ENCODE measurements around the gene MINAR2.

Gene MINAR2, protein sequence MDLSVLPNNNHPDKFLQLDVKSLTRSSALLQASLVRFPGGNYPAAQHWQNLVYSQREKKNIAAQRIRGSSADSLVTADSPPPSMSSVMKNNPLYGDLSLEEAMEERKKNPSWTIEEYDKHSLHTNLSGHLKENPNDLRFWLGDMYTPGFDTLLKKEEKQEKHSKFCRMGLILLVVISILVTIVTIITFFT

DNA sequence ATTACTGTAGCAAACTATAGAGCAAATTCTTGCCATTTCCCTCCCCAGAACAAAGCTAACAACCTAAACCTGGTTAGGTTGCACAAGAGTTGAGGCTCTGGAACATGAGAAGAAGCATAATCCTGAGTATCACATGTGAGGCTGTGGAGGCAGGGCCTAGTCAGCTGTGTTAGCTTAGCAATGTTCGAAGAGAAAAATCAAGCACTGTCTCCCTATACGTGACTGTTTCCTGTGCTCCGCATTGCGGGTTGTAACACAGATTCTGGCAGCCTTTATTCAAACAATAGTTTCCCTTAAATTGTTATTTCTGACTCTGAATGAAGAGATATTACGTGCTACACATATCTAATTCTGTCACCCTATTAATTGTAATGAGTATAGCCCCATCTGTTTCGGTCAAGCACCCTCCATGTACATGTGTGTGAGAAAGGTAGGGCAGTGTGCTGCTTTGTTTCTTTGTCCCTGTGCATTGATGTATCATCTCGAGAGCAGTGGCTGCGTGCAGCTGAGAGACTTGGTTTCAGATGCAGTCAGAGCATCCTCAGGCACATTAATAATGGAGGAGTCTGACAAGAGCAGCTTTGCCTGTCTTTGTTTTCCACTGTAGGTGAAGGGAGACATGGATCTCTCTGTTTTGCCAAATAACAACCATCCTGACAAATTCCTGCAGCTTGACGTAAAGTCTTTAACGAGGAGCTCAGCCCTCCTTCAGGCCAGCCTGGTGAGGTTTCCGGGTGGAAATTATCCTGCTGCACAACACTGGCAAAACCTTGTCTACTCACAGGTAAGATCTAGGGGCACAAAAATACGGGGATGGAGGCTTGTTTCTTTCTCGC lies at the start of gene MINAR2:
MINAR2 (plus strand) TSS at position 523 of the 836 bp plus-strand sequence; CDS start at position 620, 97 bp downstream.
- no peak for DNase-seq (ENCODE audit: low read depth)

- DNase-seq (ENCODE audit: low read depth), result no peak
Observed at GRCh38 chr5:129698661-129699060, 49.2 kb upstream of the MINAR2 start.

DNA sequence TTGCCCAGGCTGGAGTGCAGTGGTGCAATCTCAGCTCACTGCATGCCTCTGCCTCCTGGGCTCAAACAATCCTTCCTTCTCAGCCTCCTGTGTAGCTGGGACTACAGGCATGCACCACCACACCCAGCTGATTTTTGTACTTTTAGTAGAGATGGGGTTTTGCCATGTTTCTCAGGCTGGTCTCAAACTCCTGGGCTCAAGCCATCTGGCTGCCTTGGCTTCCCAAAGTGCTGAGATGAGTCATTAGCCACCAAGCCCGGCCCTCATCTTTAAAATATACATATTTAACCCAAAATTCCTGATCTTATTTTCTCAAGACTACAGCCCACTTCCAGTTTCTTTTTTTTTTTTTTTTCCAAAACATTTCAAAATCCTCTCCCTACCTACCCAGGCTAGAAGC lies 31.7 kb upstream of the MINAR2 start:
- DNase-seq (ENCODE audit: low read depth), result no peak

DNA sequence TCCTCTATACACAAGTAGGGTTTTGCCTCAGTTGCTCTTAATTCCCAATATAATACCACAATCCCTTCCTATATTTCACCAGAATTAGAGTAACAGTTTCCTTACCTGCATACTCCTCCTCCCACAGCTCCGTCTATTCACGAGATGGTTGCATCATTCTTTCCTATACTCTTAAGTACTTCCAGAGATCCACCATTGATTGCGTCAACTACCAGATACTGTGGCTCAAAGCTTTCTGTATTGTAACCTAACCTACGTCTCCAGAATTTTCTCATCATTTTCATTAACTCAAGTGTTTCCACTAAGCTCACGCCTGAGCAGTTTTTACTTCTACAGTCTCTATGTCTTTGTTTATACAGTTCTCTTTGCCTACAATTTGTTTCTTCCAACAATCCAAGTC lies 31.2 kb upstream of the MINAR2 start:
- no peak for DNase-seq (ENCODE audit: low read depth)

- DNase-seq (ENCODE audit: low read depth), result no peak
Observed at GRCh38 chr5:129717751-129718310, 30.1 kb upstream of the MINAR2 start.

GRCh38 chr5:129718471-129719090 lies 29.3 kb upstream of the MINAR2 start:
- no peak for DNase-seq (ENCODE audit: low read depth)

DNA sequence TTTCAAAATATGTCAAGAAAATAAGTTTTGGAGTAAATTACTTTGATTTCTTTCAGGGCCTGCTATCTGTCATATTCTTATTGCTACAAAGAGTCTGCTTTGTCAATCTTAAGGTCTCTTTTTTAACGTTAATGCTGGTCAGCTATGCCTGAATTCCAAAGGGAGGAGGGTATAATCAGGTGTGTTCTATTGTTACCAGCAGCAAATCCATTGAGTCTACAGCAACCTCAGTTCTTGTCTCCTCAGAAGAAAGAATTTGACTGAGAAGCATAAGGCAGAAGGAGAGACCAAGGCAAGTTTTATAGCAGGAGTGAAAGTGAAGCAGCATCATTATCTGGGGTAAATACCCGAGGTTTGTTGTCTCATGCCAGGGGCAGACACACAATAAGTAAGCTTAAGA lies 23.7 kb upstream of the MINAR2 start:
- DNase-seq (ENCODE audit: low read depth), result no peak

DNA sequence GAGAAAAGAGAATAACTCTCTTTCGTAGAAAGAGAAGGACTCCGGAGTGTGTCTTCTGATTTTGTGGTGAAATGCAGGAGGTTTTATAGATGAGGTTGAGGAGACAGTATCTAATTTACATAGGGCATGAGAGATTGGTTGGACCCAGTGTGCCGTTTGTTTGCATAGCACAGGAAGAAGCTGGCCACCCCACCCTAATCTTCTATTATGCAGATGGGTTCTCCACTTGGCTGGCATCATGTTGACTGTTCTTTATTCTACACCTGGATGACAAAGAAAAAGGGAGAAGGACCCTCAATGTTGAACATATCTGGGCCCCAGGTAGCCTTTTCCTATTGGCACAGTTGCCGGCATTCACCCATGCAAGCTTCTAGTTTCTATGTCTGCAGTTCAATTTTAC lies 23.2 kb upstream of the MINAR2 start:
- DNase-seq (ENCODE audit: low read depth), result no peak

- no peak for DNase-seq (ENCODE audit: low read depth)
Observed at GRCh38 chr5:129739773-129740172, 8.1 kb upstream of the MINAR2 start.

- DNase-seq (ENCODE audit: low read depth), result no peak
Observed at GRCh38 chr5:129743541-129744187, 4.2 kb upstream of the MINAR2 start.

- DNase-seq (ENCODE audit: low read depth), result no peak
Observed at GRCh38 chr5:129745997-129746396, 1.9 kb upstream of the MINAR2 start.

GRCh38 chr5:129746876-129747275 lies 1.0 kb upstream of the MINAR2 start:
- no peak for DNase-seq (ENCODE audit: low read depth)

DNA sequence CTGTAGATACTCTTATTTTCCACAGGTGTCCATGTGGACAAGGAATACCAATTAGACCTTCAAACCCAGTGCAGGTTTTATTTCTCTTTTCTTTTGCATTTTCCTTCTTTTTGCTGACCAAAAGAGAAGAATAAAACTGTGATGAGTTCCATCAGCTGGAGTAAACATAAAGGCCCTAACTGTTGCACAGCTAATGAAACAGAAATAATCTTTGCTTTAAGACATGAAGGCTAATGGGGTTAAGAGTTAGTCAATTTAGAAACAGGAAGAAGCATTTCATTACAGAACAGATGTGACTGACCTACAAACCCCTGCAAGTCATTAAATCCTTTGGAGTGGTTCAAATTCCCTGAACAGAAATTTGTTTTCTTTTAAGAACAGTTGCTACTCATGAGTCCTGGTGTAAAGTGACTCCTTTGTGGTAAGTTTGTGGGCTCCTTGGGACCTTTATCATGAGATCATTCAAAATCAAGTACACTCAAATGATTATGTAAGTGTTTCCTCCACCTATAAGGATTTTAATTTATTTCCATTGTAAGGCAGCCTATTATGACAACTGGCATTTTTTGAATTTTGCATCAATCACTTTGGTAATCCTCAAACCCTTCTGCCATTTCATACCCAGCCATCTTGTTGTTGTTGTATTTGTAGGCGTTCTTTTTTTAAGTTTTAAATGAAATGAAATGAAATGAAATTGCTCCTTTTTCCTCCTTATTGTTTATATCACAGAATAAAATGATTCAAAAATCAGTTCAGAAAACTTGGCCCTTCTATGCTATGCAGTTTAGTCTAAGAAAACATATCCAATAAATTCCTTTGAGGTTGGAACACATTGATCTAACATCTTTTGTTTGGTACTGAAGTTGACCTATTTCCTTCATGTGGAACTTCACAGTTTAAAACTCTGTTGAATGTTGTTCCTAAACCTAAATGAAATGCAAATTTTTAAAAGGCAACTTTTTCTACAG lies 1.3 kb downstream of the MINAR2 start:
- no peak for DNase-seq (ENCODE audit: low read depth)

DNA sequence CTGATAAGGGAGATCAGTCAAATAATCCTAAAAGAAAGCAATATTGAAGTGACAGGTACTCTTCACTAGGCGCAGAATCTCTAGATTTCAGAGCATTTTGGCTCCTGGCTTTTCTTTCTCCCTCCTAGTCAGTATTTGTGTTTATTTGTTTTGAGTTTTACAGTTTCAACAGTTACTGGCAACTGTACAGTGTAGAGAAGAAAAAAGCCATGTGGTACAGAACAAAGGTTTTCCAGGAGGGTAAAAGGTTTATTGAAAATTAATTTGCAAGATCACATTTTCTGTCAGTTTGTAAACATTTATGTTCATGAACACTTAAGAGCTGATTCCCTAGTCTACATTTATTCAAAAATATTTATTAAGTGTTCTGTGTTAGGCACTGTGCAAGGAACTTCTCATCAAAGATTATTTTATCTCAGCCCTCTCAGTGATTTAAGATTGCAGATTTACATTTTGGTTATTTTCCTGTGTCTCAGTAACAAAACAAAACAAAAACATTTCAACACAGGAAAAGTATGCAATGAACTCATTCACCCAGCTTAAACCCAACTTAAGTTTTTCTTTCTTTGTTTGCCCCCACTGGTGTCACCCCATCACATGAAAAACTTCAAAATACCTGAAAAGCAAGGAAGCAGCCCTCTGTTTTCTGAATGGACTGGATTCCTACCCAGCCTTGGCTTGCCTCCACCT lies 12.9 kb downstream of the MINAR2 start:
- no peak for DNase-seq (ENCODE audit: low read depth)

DNA sequence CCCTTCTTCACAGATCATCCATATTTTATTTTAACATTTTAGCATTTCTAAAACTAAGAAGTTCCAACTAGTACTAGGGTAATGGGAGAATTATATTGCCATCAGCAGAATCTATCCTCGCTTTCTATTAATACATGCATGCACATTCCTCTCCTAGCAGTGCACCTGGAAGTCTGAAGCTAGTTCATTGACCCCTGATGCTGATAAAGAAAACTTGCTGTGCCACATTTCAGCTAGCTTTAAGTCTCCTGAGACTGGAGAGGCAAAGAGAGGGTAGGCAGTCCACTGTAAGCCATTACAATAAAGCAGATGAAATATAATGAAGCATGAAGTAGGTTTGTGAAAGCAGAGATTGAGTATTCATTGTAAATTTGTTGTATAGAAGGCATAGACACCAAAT lies 15.8 kb downstream of the MINAR2 start:
- no peak for DNase-seq (ENCODE audit: low read depth)

- DNase-seq (ENCODE audit: low read depth), result no peak
Observed at GRCh38 chr5:129766798-129767197, 18.9 kb downstream of the MINAR2 start.

DNA sequence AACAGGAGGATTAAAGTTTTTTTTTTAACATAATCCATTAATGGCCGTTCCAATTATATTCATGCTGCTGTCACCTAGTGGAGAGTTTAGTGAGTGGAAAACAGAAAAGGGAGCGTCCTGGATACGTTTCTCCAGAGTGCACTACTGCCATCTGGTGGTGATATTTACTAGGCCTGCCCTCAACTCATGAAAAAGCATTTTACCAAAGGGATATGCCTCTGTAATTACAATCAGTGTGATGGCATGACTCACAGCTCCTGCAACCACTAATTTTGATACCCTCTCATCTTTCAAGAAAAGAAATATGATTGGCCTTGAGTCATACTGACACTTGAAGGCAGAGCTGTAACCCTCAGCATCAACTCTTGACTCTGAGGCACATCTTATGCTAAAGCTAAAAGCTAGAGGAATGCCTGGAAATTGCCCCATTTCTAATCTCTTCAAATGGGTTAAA lies 20.1 kb downstream of the MINAR2 start:
- DNase-seq (ENCODE audit: low read depth), result peak; percentile 4

- DNase-seq (ENCODE audit: low read depth), result no peak
Observed at GRCh38 chr5:129768735-129769134, 20.8 kb downstream of the MINAR2 start.

DNA sequence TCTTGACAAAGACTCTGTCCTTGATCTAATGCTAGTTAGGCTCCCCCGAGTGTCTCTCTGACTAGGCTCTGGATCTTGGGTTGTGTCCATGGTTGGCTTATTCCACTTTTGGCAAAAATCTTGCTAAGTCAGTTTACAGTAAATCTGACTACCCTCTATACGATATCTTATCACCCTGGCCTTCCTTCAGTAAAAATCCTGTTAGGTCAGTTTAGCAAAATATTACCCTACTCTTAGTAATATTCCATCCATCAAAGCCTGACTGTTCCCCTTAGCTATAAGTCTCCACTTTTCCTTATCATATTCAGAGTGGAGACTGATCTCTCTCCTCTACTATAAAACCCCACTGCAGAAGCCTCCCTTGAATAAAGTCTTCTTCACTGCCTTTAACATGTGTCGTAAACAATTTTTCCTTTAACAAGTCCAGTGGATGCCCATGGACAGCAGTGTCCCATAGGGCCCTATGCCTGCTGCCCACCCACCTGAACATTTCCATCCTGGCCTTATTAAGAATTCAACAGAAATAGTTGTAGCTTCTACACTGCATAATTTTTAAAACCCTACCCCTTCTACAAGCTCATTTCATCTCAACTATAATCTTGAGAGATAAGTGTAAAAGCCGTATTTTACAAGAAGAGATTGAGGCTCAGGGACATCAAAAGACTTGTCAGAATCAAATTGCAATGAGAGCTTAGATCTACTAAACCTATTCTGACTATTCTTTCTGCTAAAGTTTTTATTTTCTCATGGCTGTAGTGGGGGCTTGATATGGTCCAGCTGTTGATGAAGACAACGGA lies 22.3 kb downstream of the MINAR2 start:
- no peak for DNase-seq (ENCODE audit: low read depth)
